CD4-positive, CD25-positive, alpha-beta regulatory T cell (primary cell): ENCODE data around the gene TPK1. TPM values are rescaled to one million over a fixed set of nuclear protein-coding genes. Genes with fewer than 3 reads are reported as not detected.

Source experiments
- ATAC-seq, 2 donors: fragments of 150-1000 bp; cut with Tn5 transposase; one replicate each; pipeline ENCODE4 v1.10.0; 2021; ENCODE audit warnings: low read depth in 2 of 2, moderate number of reproducible peaks in 2 of 2, moderate library complexity in 1 of 2
- DNase-seq, 3 donors: peaks; one replicate each; pipeline versions ENCODE4 v3.0.0 to v3.0.0-alpha.2; 2012 to 2022; ENCODE audit warnings: mixed read lengths in 1 of 3
- H3K27ac ChIP-seq: one replicate; pipeline ENCODE4 v1.7.0; 2013; ENCODE audit warnings: mild to moderate bottlenecking, low read length; ENCODE audit not compliant: insufficient read depth, poor library complexity, severe bottlenecking
- H3K27me3 ChIP-seq: one replicate; pipeline ENCODE4 v1.7.0; 2013; ENCODE audit warnings: low read length; ENCODE audit not compliant: control insufficient read depth, insufficient read depth
- H3K36me3 ChIP-seq: one replicate; pipeline ENCODE4 v1.7.0; 2013; ENCODE audit warnings: mild to moderate bottlenecking, low read length, moderate library complexity; ENCODE audit not compliant: control insufficient read depth, insufficient read depth
- H3K4me1 ChIP-seq: 2 replicates; pipeline ENCODE4 v1.7.0; 2013; ENCODE audit warnings: mild to moderate bottlenecking, low read length; ENCODE audit not compliant: insufficient read depth, control insufficient read depth, poor library complexity, severe bottlenecking
- H3K4me3 ChIP-seq: one replicate; pipeline ENCODE4 v1.7.0; 2013; ENCODE audit warnings: low read depth, mild to moderate bottlenecking, low read length, moderate library complexity
- H3K9me3 ChIP-seq, 2 experiments: 1 replicate in 1 of 2; 2 replicates in 1 of 2; pipeline ENCODE4 v1.7.0; 2013; ENCODE audit warnings: low read length in 2 of 2, mild to moderate bottlenecking in 1 of 2, moderate library complexity in 1 of 2; ENCODE audit not compliant: control insufficient read depth in 2 of 2
- H3K27ac Mint-ChIP-seq, 3 donors: one replicate each; pipeline ENCODE4 v1.8.0; 2020 to 2022; ENCODE audit warnings: mild to moderate bottlenecking in 3 of 3, mixed read lengths in 3 of 3, moderate library complexity in 2 of 3
- H3K27me3 Mint-ChIP-seq: one replicate; pipeline ENCODE4 v1.8.0; 2022; ENCODE audit warnings: mild to moderate bottlenecking, mixed read lengths
- H3K36me3 Mint-ChIP-seq: one replicate; pipeline ENCODE4 v1.8.0; 2020; ENCODE audit warnings: mixed read lengths
- H3K4me1 Mint-ChIP-seq, 4 donors: one replicate each; pipeline ENCODE4 v1.8.0; 2020 to 2022; ENCODE audit warnings: mixed read lengths in 4 of 4, mild to moderate bottlenecking in 1 of 4
- H3K4me3 Mint-ChIP-seq, 4 donors: one replicate each; pipeline ENCODE4 v1.8.0; 2020 to 2022; ENCODE audit warnings: mild to moderate bottlenecking in 4 of 4, mixed read lengths in 4 of 4, moderate library complexity in 3 of 4
- H3K9me3 Mint-ChIP-seq, 7 donors: one replicate each; pipeline ENCODE4 v1.8.0; 2020 to 2022; ENCODE audit warnings: mixed read lengths in 7 of 7, mild to moderate bottlenecking in 3 of 7, moderate library complexity in 2 of 7
- polyA plus RNA-seq, 4 donors: library from polyadenylated mRNA; unstranded; fragments of 300-500 nt; fragmentation: Illumina TruSeq; gene quantifications; one replicate each; pipeline ENCODE4 v1.2.3, GENCODE V29; 2021
- total RNA-seq: library from RNA; stranded (reverse); gene quantifications from one replicate; pipeline ENCODE4 v1.2.3, GENCODE V29; 2022

The TPK1 gene
- total and polyA plus RNA-seq, 5 donors from 2014 or later = 30.5 to 38.8 (median 31.6) TPM

- ATAC-seq (no peak), DNase-seq (no peak)
- H3K27ac Mint-ChIP-seq = peak overlapping the region in 1 of 3 donors; percentile 22
- H3K36me3 Mint-ChIP-seq = no peaks in the 10 kb centered on the region
- Histone ChIP-seq H3K27me3 (no peaks in the 10 kb centered on the region), H3K27ac (no peak overlapping the region), H3K4me3 (no peak overlapping the region), H3K4me1 (no peaks in the 10 kb centered on the region), H3K36me3 (no peaks in the 10 kb centered on the region), H3K9me3 (no peaks in the 10 kb centered on the region)
- H3K4me1 Mint-ChIP-seq = peaks cover 0 to 2% (median 0%) of the 10 kb centered on the region in 4 donors
- H3K4me3 Mint-ChIP-seq = no peak overlapping the region
- H3K27me3 Mint-ChIP-seq = peaks cover 25% of the 10 kb centered on the region
- H3K9me3 Mint-ChIP-seq = no peaks in the 10 kb centered on the region
These were observed 427.7 kb downstream of the TPK1 start for GRCh38 chr7:144408121-144408520.

GRCh38 chr7:144407266-144407931, 428.5 kb downstream of the TPK1 start:
- H3K4me1 Mint-ChIP-seq = peaks cover 0 to 2% (median 0%) of the 10 kb centered on the region in 4 donors
- no peak overlapping the region for H3K27ac ChIP-seq
- H3K4me3 ChIP-seq = no peak overlapping the region
- ATAC-seq = no peak
- no peaks in the 10 kb centered on the region for H3K9me3 ChIP-seq
- no peaks in the 10 kb centered on the region for H3K9me3 Mint-ChIP-seq
- H3K27me3 ChIP-seq = no peaks in the 10 kb centered on the region
- H3K36me3 Mint-ChIP-seq = no peaks in the 10 kb centered on the region
- H3K27me3 Mint-ChIP-seq = peaks cover 25% of the 10 kb centered on the region
- H3K4me3 Mint-ChIP-seq = no peak overlapping the region
- no peak for DNase-seq
- peak overlapping the region in 1 of 3 donors; percentile 61 for H3K27ac Mint-ChIP-seq
- no peaks in the 10 kb centered on the region for H3K36me3 ChIP-seq
- no peaks in the 10 kb centered on the region for H3K4me1 ChIP-seq

- Mint-ChIP-seq H3K36me3 (no peaks in the 10 kb centered on the region), H3K4me3 (no peak overlapping the region), H3K4me1 (peaks cover 0 to 2% (median 0%) of the 10 kb centered on the region in 4 donors), H3K27me3 (peaks cover 17% of the 10 kb centered on the region), H3K27ac (no peak overlapping the region), H3K9me3 (no peaks in the 10 kb centered on the region)
- ATAC-seq (no peak), DNase-seq (no peak)
- H3K27ac ChIP-seq = no peak overlapping the region
- no peaks in the 10 kb centered on the region for H3K27me3 ChIP-seq
- no peak overlapping the region for H3K4me3 ChIP-seq
- H3K36me3 ChIP-seq = no peaks in the 10 kb centered on the region
- H3K9me3 ChIP-seq = no peaks in the 10 kb centered on the region
- no peaks in the 10 kb centered on the region for H3K4me1 ChIP-seq
These were observed 430.9 kb downstream of the TPK1 start for GRCh38 chr7:144404946-144405345.

DNA sequence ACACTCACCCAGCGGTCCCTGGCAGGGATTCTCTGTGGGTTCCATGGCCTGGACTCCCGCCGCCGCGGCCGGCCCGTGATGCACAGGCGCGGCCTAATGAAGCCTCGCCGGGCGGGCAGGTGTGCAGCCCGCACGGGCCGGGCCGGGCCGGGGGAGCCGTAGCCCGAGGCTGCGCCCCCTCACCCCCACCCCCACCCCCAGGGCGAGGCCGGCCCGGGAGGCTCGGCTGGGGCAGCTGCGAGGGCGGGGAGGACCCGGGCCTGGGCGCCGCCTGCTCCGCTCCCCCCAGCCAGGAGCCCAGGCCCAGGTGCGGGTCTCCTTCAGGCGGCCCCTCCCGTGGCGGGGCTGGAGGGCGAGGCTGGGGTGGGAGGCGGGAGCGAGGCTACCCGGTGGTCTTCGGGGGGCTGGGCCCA, 432.2 kb downstream of the TPK1 start, which contains the start of gene NOBOX:
Gene NOBOX (minus strand): TSS at position 45 of the 413 bp plus-strand sequence.
- H3K9me3 Mint-ChIP-seq = no peaks in the 10 kb centered on the region
- H3K4me3 Mint-ChIP-seq = no peak within 1 kb of the TSS
- Histone ChIP-seq H3K9me3 (no peaks in the 10 kb centered on the region), H3K27me3 (no peaks in the 10 kb centered on the region), H3K27ac (no peak within 1 kb of the TSS), H3K36me3 (no peaks in the 10 kb centered on the region), H3K4me3 (no peak within 1 kb of the TSS), H3K4me1 (no peaks in the 10 kb centered on the region)
- DNase-seq (no peak), ATAC-seq (no peak)
- H3K4me1 Mint-ChIP-seq = peaks cover 0 to 2% (median 0%) of the 10 kb centered on the region in 4 donors
- H3K27me3 Mint-ChIP-seq = peaks cover 15% of the 10 kb centered on the region
- H3K27ac Mint-ChIP-seq = no peak within 1 kb of the TSS
- H3K36me3 Mint-ChIP-seq = no peaks in the 10 kb centered on the region

DNA sequence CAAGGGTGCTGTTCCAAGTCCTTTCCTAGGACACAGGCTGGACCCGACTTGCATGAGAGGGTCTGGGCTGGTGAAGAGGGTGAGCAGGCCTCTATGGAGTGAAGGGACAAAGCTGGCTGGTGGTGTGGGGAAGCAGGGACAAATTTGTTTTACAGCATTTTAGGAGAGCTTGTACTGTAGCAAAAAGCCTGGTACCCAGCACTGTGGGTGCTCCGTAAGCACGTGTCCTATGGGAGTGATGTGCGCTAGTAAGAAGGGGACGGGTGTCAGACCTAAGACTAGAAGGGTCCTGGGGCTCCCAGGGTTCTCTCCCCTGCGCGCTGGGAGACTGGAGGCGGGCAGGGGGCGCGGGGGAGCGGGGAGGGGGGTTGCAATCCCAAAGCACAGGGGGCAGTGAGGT, 432.8 kb downstream of the TPK1 start:
- Mint-ChIP-seq H3K27ac (no peak overlapping the region), H3K36me3 (no peaks in the 10 kb centered on the region), H3K9me3 (no peaks in the 10 kb centered on the region), H3K4me1 (peaks cover 0 to 2% (median 0%) of the 10 kb centered on the region in 4 donors), H3K27me3 (peaks cover 13% of the 10 kb centered on the region), H3K4me3 (no peak overlapping the region)
- DNase-seq = no peak
- no peak for ATAC-seq
- H3K36me3 ChIP-seq = no peaks in the 10 kb centered on the region
- no peaks in the 10 kb centered on the region for H3K9me3 ChIP-seq
- no peaks in the 10 kb centered on the region for H3K4me1 ChIP-seq
- no peak overlapping the region for H3K27ac ChIP-seq
- H3K27me3 ChIP-seq = no peaks in the 10 kb centered on the region
- H3K4me3 ChIP-seq = no peak overlapping the region
